HepG2 (cell line): Measurements from ENCODE around the gene PLEKHD1. TPM values are rescaled to one million over a fixed set of nuclear protein-coding genes. Genes with fewer than 3 reads are reported as not detected.

Source experiments
- ATAC-seq: fragments of 200-7000 bp; cut with Tn5 transposase; 3 replicates; pipeline ENCODE4 v1.9.1; 2020; ENCODE audit warnings: mild to moderate bottlenecking, moderate library complexity
- BruUV-seq: library from RNA; stranded (reverse); fragments of 400-500 nt; replicated peaks from 2 replicates; lab custom pipeline; 2021; lab: Mats Ljungman, UMichigan
- CTCF ChIA-PET: fragments of 300-600 bp; formaldehyde crosslinking; extraction: SDS; loops from one replicate; lab custom pipeline; 2021; ENCODE audit warnings: low total read pairs, inconsistent platforms, low intra/inter-chr PET ratio; lab: Yijun Ruan, JAX
- POLR2A ChIA-PET: fragments of 350-600 bp; sonication (Branson Sonifier 250); formaldehyde crosslinking; loops from one replicate; lab custom pipeline; 2020; ENCODE audit warnings: antibody characterized with exemption, inconsistent platforms; lab: Yijun Ruan, JAX
- DNase-seq: peaks from one replicate; pipeline ENCODE4 v3.0.0-alpha.2; 2015; ENCODE audit warnings: low spot score
- FAIRE-seq: peaks from 3 replicates; lab custom pipeline; 2011; peaks lifted over from hg19 to GRCh38; lab: Jason Lieb, UNC
- H2AFZ ChIP-seq: one replicate; pipeline ENCODE4 v1.6.1; 2011; ENCODE audit warnings: low read length, inconsistent platforms
- H3K27ac ChIP-seq: fragments of 300-600 bp; 3 replicates; pipeline ENCODE4 v1.8.0; 2011; ENCODE audit warnings: mixed run types, mild to moderate bottlenecking, mixed read lengths, low read length, inconsistent platforms; ENCODE audit not compliant: insufficient read depth; ENCODE audit errors: extremely low read length
- H3K27me3 ChIP-seq, 2 experiments: fragments of 200-600 bp in 1 of 2; 2 replicates in 1 of 2; 3 replicates in 1 of 2; pipeline versions ENCODE4 v1.6.0 to v1.8.0; 2011; ENCODE audit warnings: low read length in 2 of 2, mild to moderate bottlenecking in 2 of 2, moderate library complexity in 2 of 2, inconsistent platforms in 1 of 2; ENCODE audit not compliant: insufficient read depth in 2 of 2, control insufficient read depth in 1 of 2
- H3K36me3 ChIP-seq, 2 experiments: fragments of 200-600 bp in 1 of 2; replicated peaks in 1 of 2; 2 replicates in 1 of 2; 3 replicates in 1 of 2; pipeline versions ENCODE4 v1.5.1 to v1.8.0; 2011; ENCODE audit warnings: low read length in 2 of 2, inconsistent platforms in 1 of 2; ENCODE audit not compliant: insufficient read depth in 2 of 2, control insufficient read depth in 1 of 2
- H3K4me1 ChIP-seq: 2 replicates; pipeline ENCODE4 v1.5.1; 2012; ENCODE audit warnings: low read length, inconsistent platforms; ENCODE audit not compliant: insufficient read depth
- H3K4me2 ChIP-seq: 2 replicates; pipeline ENCODE4 v1.6.0; 2011; ENCODE audit warnings: low read depth, low read length, inconsistent platforms
- H3K4me3 ChIP-seq, 3 experiments: fragments of 200-600 bp in 1 of 3; sonication (generic), shearing (Covaris generic) in 1 of 3; replicated peaks in 1 of 3; 2 replicates each; pipeline ENCODE4 v1.5.1; 2011 to 2016; ENCODE audit warnings: low read length in 3 of 3, inconsistent platforms in 2 of 3, low read depth in 2 of 3, mild to moderate bottlenecking in 2 of 3, control low read depth in 1 of 3, mixed read lengths in 1 of 3; ENCODE audit not compliant: insufficient read depth in 1 of 3
- H3K79me2 ChIP-seq: one replicate; pipeline ENCODE4 v1.6.1; 2011; ENCODE audit warnings: low read length, inconsistent platforms; ENCODE audit not compliant: insufficient read depth
- H3K9ac ChIP-seq: 2 replicates; pipeline ENCODE4 v1.6.0; 2011; ENCODE audit warnings: mild to moderate bottlenecking, low read depth, low read length, inconsistent platforms; ENCODE audit not compliant: insufficient read depth
- H3K9me3 ChIP-seq: 2 replicates; pipeline ENCODE4 v1.5.1; 2012; ENCODE audit warnings: mild to moderate bottlenecking, low read length
- H4K20me1 ChIP-seq: 2 replicates; pipeline ENCODE4 v1.6.0; 2011; ENCODE audit warnings: inconsistent platforms, mild to moderate bottlenecking, low read length, moderate library complexity; ENCODE audit not compliant: insufficient read depth
- EZH2 ChIP-seq: conservative IDR thresholded peaks from 2 replicates; pipeline ENCODE4 v1.6.1; 2012; ENCODE audit warnings: mild to moderate bottlenecking, low read depth, low read length, moderate library complexity
- HDAC1 ChIP-seq: sonication (generic); formaldehyde crosslinking; IDR thresholded peaks from 2 replicates; pipeline ENCODE4 v1.5.1; 2020; ENCODE audit warnings: mild to moderate bottlenecking, missing genetic modification reagents
- HMG20A ChIP-seq: IDR thresholded peaks from 2 replicates; pipeline ENCODE4 v1.6.1; 2016; ENCODE audit warnings: borderline replicate concordance
- ISX ChIP-seq: sonication (generic); formaldehyde crosslinking; conservative IDR thresholded peaks from 2 replicates; pipeline ENCODE4 v1.5.0; 2020; ENCODE audit warnings: missing genetic modification reagents
- KDM2A ChIP-seq: sonication (generic); formaldehyde crosslinking; IDR thresholded peaks from 2 replicates; pipeline ENCODE4 v1.4.0; 2020; ENCODE audit warnings: low read depth, missing genetic modification reagents, borderline replicate concordance
- MED13 ChIP-seq: sonication (generic); formaldehyde crosslinking; IDR thresholded peaks from 2 replicates; pipeline ENCODE4 v1.5.0; 2020; ENCODE audit warnings: missing genetic modification reagents
- MTF2 ChIP-seq: sonication (generic); formaldehyde crosslinking; IDR thresholded peaks from 2 replicates; pipeline ENCODE4 v1.5.0; 2020; ENCODE audit warnings: missing genetic modification reagents, borderline replicate concordance
- PATZ1 ChIP-seq: sonication (generic); formaldehyde crosslinking; IDR thresholded peaks from 2 replicates; pipeline ENCODE4 v1.4.0; 2020; ENCODE audit warnings: missing genetic modification reagents
- PCBP1 ChIP-seq: fragments of 200-400 bp; formaldehyde crosslinking; IDR thresholded peaks from 2 replicates; pipeline ENCODE4 v1.6.1; 2017; ENCODE audit warnings: mild to moderate bottlenecking, low read depth, low read length, borderline replicate concordance
- RAD21 ChIP-seq: fragments of 450-650 bp; formaldehyde crosslinking; IDR thresholded peaks from 2 replicates; pipeline ENCODE4 v1.5.0; 2020; ENCODE audit warnings: mild to moderate bottlenecking
- REPIN1 ChIP-seq: sonication (generic); formaldehyde crosslinking; IDR thresholded peaks from 2 replicates; pipeline ENCODE4 v1.8.0; 2022; ENCODE audit warnings: missing genetic modification reagents, low read depth, mild to moderate bottlenecking, borderline replicate concordance
- SMC3 ChIP-seq: IDR thresholded peaks from 2 replicates; pipeline ENCODE4 v1.6.1; 2011; ENCODE audit warnings: low read length, improper control_type of control experiment
- STAG1 ChIP-seq: sonication (generic); formaldehyde crosslinking; IDR thresholded peaks from 2 replicates; pipeline ENCODE4 v1.4.0; 2020; ENCODE audit warnings: missing genetic modification reagents
- XRCC5 ChIP-seq: fragments of 200-400 bp; formaldehyde crosslinking; optimal IDR thresholded peaks from 2 replicates; pipeline ENCODE3; 2017; ENCODE audit warnings: mild to moderate bottlenecking, low read length
- ZNF12 ChIP-seq: sonication (generic); formaldehyde crosslinking; IDR thresholded peaks from 2 replicates; pipeline ENCODE4 v1.5.0; 2020; ENCODE audit warnings: missing genetic modification reagents
- ZNF776 ChIP-seq: sonication (generic); formaldehyde crosslinking; IDR thresholded peaks from 2 replicates; pipeline ENCODE4 v1.4.0; 2020; ENCODE audit warnings: mild to moderate bottlenecking, missing genetic modification reagents
- WGBS: methylation state at CpG from one replicate; pipeline ENCODE4 v1.1.6; 2017; ENCODE audit warnings: low lambda C conversion rate; 5-methylcytosine and 5-hydroxymethylcytosine counted together
- in situ Hi-C: cut with HindIII; loops from 2 replicates; pipeline ENCODE4 v1.10.0; 2017; ENCODE audit warnings: low pct_unique_long_range_greater_than_20kb; ENCODE audit not compliant: extremely low pct_ligation_motif_present
- intact Hi-C: fragments of 100-400 bp; cut with micrococcal nuclease; formaldehyde crosslinking; loops from one replicate; pipeline ENCODE4 v1.10.0; 2022; ENCODE audit not compliant: unreplicated experiment
- polyA plus RNA-seq, 8 experiments: library from polyadenylated mRNA; depleted of rRNA in 3 of 8; stranded (reverse) in 7 of 8; unstranded in 1 of 8; fragments of >200 nt; fragmentation: Illumina TruSeq in 4 of 8; extraction: Trizol in 4 of 8; gene quantifications; 2 replicates each; pipeline versions ENCODE4 v1.2.1 to v1.2.3, GENCODE V29; 2011 to 2016; ENCODE audit warnings: low read depth in 4 of 8, missing spikeins in 1 of 8, mixed read lengths in 1 of 8; ENCODE audit not compliant: insufficient read depth in 1 of 8
- total RNA-seq, 5 experiments: library from RNA; depleted of rRNA; stranded (reverse); fragments of >200 nt; fragmentation: Illumina TruSeq; extraction: Trizol; gene quantifications; 2 replicates each; pipeline ENCODE4 v1.2.3, GENCODE V29; 2016; ENCODE audit warnings: low read depth in 1 of 5
- TF ChIP-seq, protein P1 (sequence below): IDR thresholded peaks from 2 replicates; pipeline ENCODE4 v1.6.1; 2018; ENCODE audit warnings: missing genetic modification reagents, mild to moderate bottlenecking, missing compliant biosample characterization
- TF ChIP-seq, protein P2 (sequence below): sonication (generic); formaldehyde crosslinking; IDR thresholded peaks from 2 replicates; pipeline ENCODE4 v1.4.0; 2020; ENCODE audit warnings: missing genetic modification reagents

PLEKHD1 gene
- total and polyA plus RNA-seq, 2 of the 13 experiments (the other 11 are each of a cell fraction or from before 2014, with no cell fraction given) = 0.01 TPM; not detected in 1

GRCh38 chr14:69574263-69574953 is 89.9 kb downstream of the PLEKHD1 start, which contains the start of gene CCDC177:
Gene CCDC177, minus strand, starts transcription at chr14:69574871. Its CDS starts 1,249 bp downstream, at chr14:69573622.
- Histone ChIP-seq H3K4me3 (peak within 1 kb of the TSS; percentile 45 to 61 (median 46); a peak in 4 of 6 replicates), H3K9ac (no peak within 1 kb of the TSS), H3K27ac (no peak within 1 kb of the TSS), H4K20me1 (no peaks in the 10 kb centered on the region), H3K4me1 (peaks cover 35% of the 10 kb centered on the region), H3K9me3 (no peaks in the 10 kb centered on the region), H2AFZ (no peak within 1 kb of the TSS), H3K27me3 (peaks cover 0 to 62% of the 10 kb centered on the region in 2 experiments), H3K79me2 (no peaks in the 10 kb centered on the region), H3K36me3 (no peaks in the 10 kb centered on the region), H3K4me2 (peak within 1 kb of the TSS; percentile 82)
- DNase-seq (peak; percentile 28), FAIRE-seq (peak; percentile 65), ATAC-seq (peak; percentile 79)
- intact Hi-C loops = loop anchor here (1.0 to 2.0 kb wide), 3 partner anchors 26 to 332 kb away; no protein-coding TSS in a partner anchor
- BruUV-seq = no TSS peak
- in situ Hi-C loops = loop anchor here (5.0 kb wide), 1 partner anchor 37 kb away; no protein-coding TSS in a partner anchor
- ChIA-PET CTCF (interaction anchor here (0.7 to 1.8 kb wide), 3 partner anchors 27 to 70 kb away, joined by 3 to 16 read pairs (median 5); no protein-coding TSS in a partner anchor), POLR2A (no interaction called here)
- 5% methylated on average over 40 of the region's 52 CpGs for WGBS
- TF ChIP-seq RAD21 (CRISPR knock-in tag) (peak; percentile 44; the same call in 1 of the 2 replicates), ISX (no peak), KDM2A (CRISPR knock-in tag) (peak; percentile 67; the same call in 1 of the 2 replicates), MTF2 (CRISPR knock-in tag) (0 out of 2 replicates have a peak, but pooled peaks have one; percentile 29), MED13 (no peak), STAG1 (CRISPR knock-in tag) (peak; percentile 62), HMG20A (CRISPR knock-in tag) (no peak), ZNF776 (CRISPR knock-in tag) (no peak), XRCC5 (peak; percentile 48), EZH2 (peak; percentile 47; the same call in 1 of the 2 replicates), PCBP1 (no peak), ZNF12 (CRISPR knock-in tag) (no peak), REPIN1 (CRISPR knock-in tag) (no peak), SMC3 (peak; percentile 62), PATZ1 (CRISPR knock-in tag) (peak; percentile 35; the same call in 1 of the 2 replicates), HDAC1 (CRISPR knock-in tag) (0 out of 2 replicates have a peak, but pooled peaks have one; percentile 21)
- TF ChIP-seq, protein P1, sequence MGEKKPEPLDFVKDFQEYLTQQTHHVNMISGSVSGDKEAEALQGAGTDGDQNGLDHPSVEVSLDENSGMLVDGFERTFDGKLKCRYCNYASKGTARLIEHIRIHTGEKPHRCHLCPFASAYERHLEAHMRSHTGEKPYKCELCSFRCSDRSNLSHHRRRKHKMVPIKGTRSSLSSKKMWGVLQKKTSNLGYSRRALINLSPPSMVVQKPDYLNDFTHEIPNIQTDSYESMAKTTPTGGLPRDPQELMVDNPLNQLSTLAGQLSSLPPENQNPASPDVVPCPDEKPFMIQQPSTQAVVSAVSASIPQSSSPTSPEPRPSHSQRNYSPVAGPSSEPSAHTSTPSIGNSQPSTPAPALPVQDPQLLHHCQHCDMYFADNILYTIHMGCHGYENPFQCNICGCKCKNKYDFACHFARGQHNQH (CRISPR knock-in tag) = peak; percentile 16; the same call in 1 of the 2 replicates
- TF ChIP-seq, protein P2, sequence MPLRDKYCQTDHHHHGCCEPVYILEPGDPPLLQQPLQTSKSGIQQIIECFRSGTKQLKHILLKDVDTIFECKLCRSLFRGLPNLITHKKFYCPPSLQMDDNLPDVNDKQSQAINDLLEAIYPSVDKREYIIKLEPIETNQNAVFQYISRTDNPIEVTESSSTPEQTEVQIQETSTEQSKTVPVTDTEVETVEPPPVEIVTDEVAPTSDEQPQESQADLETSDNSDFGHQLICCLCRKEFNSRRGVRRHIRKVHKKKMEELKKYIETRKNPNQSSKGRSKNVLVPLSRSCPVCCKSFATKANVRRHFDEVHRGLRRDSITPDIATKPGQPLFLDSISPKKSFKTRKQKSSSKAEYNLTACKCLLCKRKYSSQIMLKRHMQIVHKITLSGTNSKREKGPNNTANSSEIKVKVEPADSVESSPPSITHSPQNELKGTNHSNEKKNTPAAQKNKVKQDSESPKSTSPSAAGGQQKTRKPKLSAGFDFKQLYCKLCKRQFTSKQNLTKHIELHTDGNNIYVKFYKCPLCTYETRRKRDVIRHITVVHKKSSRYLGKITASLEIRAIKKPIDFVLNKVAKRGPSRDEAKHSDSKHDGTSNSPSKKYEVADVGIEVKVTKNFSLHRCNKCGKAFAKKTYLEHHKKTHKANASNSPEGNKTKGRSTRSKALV = peak; percentile 61; the same call in 1 of the 2 replicates
